Dedifferentiated amniotic fluid mesenchymal stem cell (primary cell): ENCODE results near the gene APOA5.
A peak's percentile ranks its signal among the peaks of the same experiment; 100 is the strongest.

ENCODE experiments used
- DNase-seq: peaks from one replicate; pipeline ENCODE4 v3.0.0-alpha.2; 2016; ENCODE audit errors: extremely low spot score

Gene APOA5

GRCh38 chr11:116797816-116798215, 6.1 kb upstream of the APOA5 start:
- DNase-seq = no peak

- no peak for DNase-seq
These were observed 4.9 kb upstream of the APOA5 start for GRCh38 chr11:116796548-116796947.

GRCh38 chr11:116794851-116795250, 3.2 kb upstream of the APOA5 start:
- no peak for DNase-seq

GRCh38 chr11:116793772-116794097, 2.1 kb upstream of the APOA5 start:
- no peak for DNase-seq

- DNase-seq = peak; percentile 39
These were observed 1.4 kb upstream of the APOA5 start for GRCh38 chr11:116792869-116793771.

- DNase-seq = no peak
These were observed 627 bp upstream of the APOA5 start for GRCh38 chr11:116792144-116792868.

- peak; percentile 39 for DNase-seq
These were observed 472 bp downstream of the APOA5 start for GRCh38 chr11:116791002-116791812.

- DNase-seq = no peak
These were observed 1.3 kb downstream of the APOA5 start for GRCh38 chr11:116790167-116791001.

- no peak for DNase-seq
These were observed 2.7 kb downstream of the APOA5 start for GRCh38 chr11:116788975-116789374.

- no peak for DNase-seq
These were observed 3.1 kb downstream of the APOA5 start for GRCh38 chr11:116788534-116788933.

GRCh38 chr11:116787786-116788486, 3.7 kb downstream of the APOA5 start, which contains the start of gene ZPR1:
Gene ZPR1 (minus strand): TSS chr11:116788023. CDS start chr11:116787990, 33 bp downstream.
- peak; percentile 77 for DNase-seq

- DNase-seq = no peak
These were observed 4.3 kb downstream of the APOA5 start for GRCh38 chr11:116787436-116787785.

- DNase-seq = no peak
These were observed 4.7 kb downstream of the APOA5 start for GRCh38 chr11:116786966-116787365.

GRCh38 chr11:116786326-116786725, 5.4 kb downstream of the APOA5 start:
- no peak for DNase-seq

GRCh38 chr11:116782728-116783127, 9.0 kb downstream of the APOA5 start:
- DNase-seq = no peak

- no peak for DNase-seq
These were observed 13.1 kb downstream of the APOA5 start for GRCh38 chr11:116778556-116778955.

- no peak for DNase-seq
These were observed 14.6 kb downstream of the APOA5 start for GRCh38 chr11:116777056-116777455.

GRCh38 chr11:116776522-116776984, 15.1 kb downstream of the APOA5 start:
- no peak for DNase-seq

- DNase-seq = no peak
These were observed 15.7 kb downstream of the APOA5 start for GRCh38 chr11:116775975-116776374.

- no peak for DNase-seq
These were observed 17.0 kb downstream of the APOA5 start for GRCh38 chr11:116774661-116775060.
